GM18502 (cell line): ENCODE results near the gene NEUROD2.

Experiments
- ATAC-seq: cut with Tn5 transposase; IDR thresholded peaks from one replicate; pipeline ENCODE4 v1.9.1; 2021; ENCODE audit warnings: mild to moderate bottlenecking; ENCODE audit not compliant: unreplicated experiment, poor library complexity

The NEUROD2 gene

GRCh38 chr17:39636587-39636926 lies 28.8 kb upstream of the NEUROD2 start:
- ATAC-seq = peak; percentile 10

- ATAC-seq = no peak
Observed at GRCh38 chr17:39635614-39636176, 28.0 kb upstream of the NEUROD2 start.

- no peak for ATAC-seq
Observed at GRCh38 chr17:39634384-39634871, 26.7 kb upstream of the NEUROD2 start.

GRCh38 chr17:39633570-39634183 lies 26.0 kb upstream of the NEUROD2 start:
- ATAC-seq = no peak

GRCh38 chr17:39632153-39632941 lies 24.6 kb upstream of the NEUROD2 start:
- no peak for ATAC-seq

GRCh38 chr17:39631403-39631802 lies 23.7 kb upstream of the NEUROD2 start:
- ATAC-seq = no peak

GRCh38 chr17:39629898-39630297 lies 22.2 kb upstream of the NEUROD2 start:
- ATAC-seq = no peak

GRCh38 chr17:39629494-39629880 lies 21.8 kb upstream of the NEUROD2 start:
- ATAC-seq = no peak

GRCh38 chr17:39628655-39629493 lies 21.2 kb upstream of the NEUROD2 start:
- no peak for ATAC-seq

GRCh38 chr17:39627712-39628516 lies 20.2 kb upstream of the NEUROD2 start:
- no peak for ATAC-seq

- ATAC-seq = no peak
Observed at GRCh38 chr17:39627047-39627711, 19.5 kb upstream of the NEUROD2 start.

GRCh38 chr17:39626171-39627046 lies 18.7 kb upstream of the NEUROD2 start, which contains the start of gene PPP1R1B:
Gene PPP1R1B, plus strand, starts transcription at chr17:39626952. Its CDS starts 441 bp downstream, at chr17:39627393.
- ATAC-seq = no peak

- no peak for ATAC-seq
Observed at GRCh38 chr17:39625198-39625785, 17.6 kb upstream of the NEUROD2 start.

- ATAC-seq = no peak
Observed at GRCh38 chr17:39624313-39624712, 16.6 kb upstream of the NEUROD2 start.

- ATAC-seq = no peak
Observed at GRCh38 chr17:39623356-39623950, 15.7 kb upstream of the NEUROD2 start.

GRCh38 chr17:39622380-39623006 lies 14.8 kb upstream of the NEUROD2 start:
- ATAC-seq = no peak
